Left colon (tissue), 2 donors: ENCODE results near the gene POLDIP2. TPM values are rescaled to one million over a fixed set of nuclear protein-coding genes. Genes with fewer than 3 reads are reported as not detected.

Experiments
- ATAC-seq: fragments of 200-7000 bp; cut with Tn5 transposase; one replicate; pipeline ENCODE4 v1.9.1; 2020; ENCODE audit warnings: mild to moderate bottlenecking, moderate library complexity
- DNase-seq, 2 donors: peaks; one replicate each; pipeline ENCODE4 v3.0.0-alpha.2; 2020
- intact Hi-C, 2 donors: fragments of 100-400 bp; cut with DNase I in 1 of 2; cut with micrococcal nuclease in 1 of 2; formaldehyde crosslinking; loops; one replicate each; pipeline versions ENCODE4 v1.11.2 to v1.14.0; 2022; cut with DNase I, micrococcal nuclease
- total RNA-seq, 2 donors: library from RNA; stranded (reverse); fragmentation: NEBNext Ultra II Directional; extraction: Animal tissue kit (Norgen Biotek cat#: 25700); gene quantifications; one replicate each; pipeline ENCODE4 v1.2.1, GENCODE V29; 2021
- donor health status: DM: no; HTN: no; CAD: no.
- donor health status: DM: yes; HTN: yes; CAD: no.

The POLDIP2 gene
- total RNA-seq, 2 donors from 2014 or later = 80.6 to 82.5 TPM

GRCh38 chr17:28392491-28392890, 35.2 kb upstream of the POLDIP2 start:
- intact Hi-C loops = no loop called here
- DNase-seq (no peak), ATAC-seq (no peak)

GRCh38 chr17:28391401-28391800, 34.1 kb upstream of the POLDIP2 start:
- ATAC-seq (no peak), DNase-seq (no peak)
- intact Hi-C loops = no loop called here

- no peak for DNase-seq
- intact Hi-C loops = no loop called here
- no peak for ATAC-seq
Observed at GRCh38 chr17:28390984-28391383, 33.7 kb upstream of the POLDIP2 start.

- intact Hi-C loops = no loop called here
- DNase-seq (no peak), ATAC-seq (no peak)
Observed at GRCh38 chr17:28390563-28390962, 33.2 kb upstream of the POLDIP2 start.

- intact Hi-C loops = no loop called here
- ATAC-seq (no peak), DNase-seq (no peak)
Observed at GRCh38 chr17:28390141-28390540, 32.8 kb upstream of the POLDIP2 start.

- intact Hi-C loops = no loop called here
- no peak for DNase-seq
- ATAC-seq = no peak
Observed at GRCh38 chr17:28388106-28388505, 30.8 kb upstream of the POLDIP2 start.

- ATAC-seq (no peak), DNase-seq (no peak)
- intact Hi-C loops = no loop called here
Observed at GRCh38 chr17:28386391-28386790, 29.1 kb upstream of the POLDIP2 start.

- DNase-seq (peak in 1 of 2 donors; percentile 14), ATAC-seq (no peak)
- intact Hi-C loops = no loop called here
Observed at GRCh38 chr17:28385406-28385805, 28.1 kb upstream of the POLDIP2 start.

- ATAC-seq (peak; percentile 66), DNase-seq (peak; percentile 48 to 51)
- intact Hi-C loops = no loop called here
Observed at GRCh38 chr17:28385037-28385400, 27.7 kb upstream of the POLDIP2 start.

GRCh38 chr17:28384281-28385036, 27.1 kb upstream of the POLDIP2 start:
- DNase-seq = peak; percentile 85 to 88
- ATAC-seq = peak; percentile 93
- intact Hi-C loops = no loop called here

- DNase-seq (peak in 1 of 2 donors; percentile 56), ATAC-seq (peak; percentile 23)
- intact Hi-C loops = no loop called here
Observed at GRCh38 chr17:28381141-28381825, 24.0 kb upstream of the POLDIP2 start.

GRCh38 chr17:28379814-28380801, 22.8 kb upstream of the POLDIP2 start:
- no peak for DNase-seq
- intact Hi-C loops = no loop called here
- no peak for ATAC-seq

GRCh38 chr17:28372945-28373274, 15.6 kb upstream of the POLDIP2 start:
- DNase-seq (no peak), ATAC-seq (no peak)
- intact Hi-C loops = no loop called here

GRCh38 chr17:28372203-28372944, 15.0 kb upstream of the POLDIP2 start:
- DNase-seq (no peak), ATAC-seq (no peak)
- intact Hi-C loops = no loop called here

- intact Hi-C loops = no loop called here
- ATAC-seq (peak; percentile 42), DNase-seq (peak; percentile 77 to 79)
Observed at GRCh38 chr17:28371245-28372202, 14.2 kb upstream of the POLDIP2 start, which contains the start of gene SARM1. TSS of gene SARM1 (plus strand) at chr17:28371694. CDS start at chr17:28372033, 339 bp downstream.

GRCh38 chr17:28370744-28371103, 13.4 kb upstream of the POLDIP2 start:
- DNase-seq (no peak), ATAC-seq (no peak)
- intact Hi-C loops = no loop called here

- ATAC-seq (no peak), DNase-seq (no peak)
- intact Hi-C loops = no loop called here
Observed at GRCh38 chr17:28370035-28370743, 12.9 kb upstream of the POLDIP2 start, which contains the start of gene VTN. TSS of gene VTN (minus strand) at chr17:28370307. CDS start at chr17:28370203, 104 bp downstream.
